ENCODE data around the gene TMEM150C.

The TMEM150C gene

GRCh38 chr4:82578935-82579334 is 17.1 kb upstream of the TMEM150C start:
- TF ChIP-seq SPI1 (IDR thresholded peaks at IDR 0.05; ENCODE audit: borderline replicate concordance, low read depth) (no peak), POLR2AphosphoS5 (IDR thresholded peaks at IDR 0.05; ENCODE audit: low read depth) (no peak), REST (IDR thresholded peaks at IDR 0.05; ENCODE audit: insufficient replicate concordance, low read depth) (no peak), CTCF (IDR thresholded peaks at IDR 0.05; ENCODE audit: insufficient read depth, low read length) (no peak), GABPA (IDR thresholded peaks at IDR 0.05; ENCODE audit: low read depth) (no peak)
- no peak for DNase-seq (ENCODE audit: low read depth in 1 of 2, low spot score in 1 of 2)
- H3K27me3 ChIP-seq (ENCODE audit: insufficient read depth, poor library complexity, severe bottlenecking): no peaks in the 10 kb centered on the region
- H3K27ac ChIP-seq (replicated peaks): no peak overlapping the region
- H3K4me3 ChIP-seq (replicated peaks; ENCODE audit: insufficient read depth, low read length): no peak overlapping the region

- no peaks in the 10 kb centered on the region for H3K27me3 ChIP-seq (ENCODE audit: insufficient read depth, poor library complexity, severe bottlenecking)
- no peak overlapping the region for H3K27ac ChIP-seq (replicated peaks)
- TF ChIP-seq REST (IDR thresholded peaks at IDR 0.05; ENCODE audit: insufficient replicate concordance, low read depth) (no peak), GABPA (IDR thresholded peaks at IDR 0.05; ENCODE audit: low read depth) (no peak), POLR2AphosphoS5 (IDR thresholded peaks at IDR 0.05; ENCODE audit: low read depth) (no peak), SPI1 (IDR thresholded peaks at IDR 0.05; ENCODE audit: borderline replicate concordance, low read depth) (no peak), CTCF (IDR thresholded peaks at IDR 0.05; ENCODE audit: insufficient read depth, low read length) (no peak)
- no peak for DNase-seq (ENCODE audit: low read depth in 1 of 2, low spot score in 1 of 2)
- H3K4me3 ChIP-seq (replicated peaks; ENCODE audit: insufficient read depth, low read length): no peak overlapping the region
Observed at GRCh38 chr4:82577451-82577850, 15.7 kb upstream of the TMEM150C start.

- TF ChIP-seq POLR2AphosphoS5 (IDR thresholded peaks at IDR 0.05; ENCODE audit: low read depth) (no peak), SPI1 (IDR thresholded peaks at IDR 0.05; ENCODE audit: borderline replicate concordance, low read depth) (no peak), REST (IDR thresholded peaks at IDR 0.05; ENCODE audit: insufficient replicate concordance, low read depth) (no peak), GABPA (IDR thresholded peaks at IDR 0.05; ENCODE audit: low read depth) (no peak), CTCF (IDR thresholded peaks at IDR 0.05; ENCODE audit: insufficient read depth, low read length) (no peak)
- no peak overlapping the region for H3K27ac ChIP-seq (replicated peaks)
- peaks cover 9% of the 10 kb centered on the region for H3K27me3 ChIP-seq (ENCODE audit: insufficient read depth, poor library complexity, severe bottlenecking)
- no peak overlapping the region for H3K4me3 ChIP-seq (replicated peaks; ENCODE audit: insufficient read depth, low read length)
- DNase-seq (ENCODE audit: low read depth in 1 of 2, low spot score in 1 of 2): no peak
Observed at GRCh38 chr4:82569727-82570126, 7.9 kb upstream of the TMEM150C start.
